Transverse colon (tissue), 4 donors: ENCODE measurements around the gene EXTL1.

Experiments used
- POLR2AphosphoS5 ChIP-seq, 3 donors: sonication (generic); formaldehyde crosslinking; IDR thresholded peaks; one replicate each; pipeline ENCODE4 v1.6.1; 2016; ENCODE audit warnings: antibody characterized with exemption in 3 of 3
- TF ChIP-seq, protein P1 (sequence below), 5 experiments: fragments of 200-600 bp in 3 of 5; fragments of 450-650 bp in 2 of 5; sonication (generic) in 3 of 5; IDR thresholded peaks; 1 replicate in 2 of 5; 2 replicates in 3 of 5; pipeline ENCODE4 v1.5.1; 2016 to 2017; ENCODE audit warnings: antibody characterized with exemption in 5 of 5, inconsistent platforms in 3 of 5, mild to moderate bottlenecking in 2 of 5, moderate library complexity in 1 of 5

- TF ChIP-seq POLR2AphosphoS5 (IDR thresholded peaks at IDR 0.05): no peak
- TF ChIP-seq, protein P1, sequence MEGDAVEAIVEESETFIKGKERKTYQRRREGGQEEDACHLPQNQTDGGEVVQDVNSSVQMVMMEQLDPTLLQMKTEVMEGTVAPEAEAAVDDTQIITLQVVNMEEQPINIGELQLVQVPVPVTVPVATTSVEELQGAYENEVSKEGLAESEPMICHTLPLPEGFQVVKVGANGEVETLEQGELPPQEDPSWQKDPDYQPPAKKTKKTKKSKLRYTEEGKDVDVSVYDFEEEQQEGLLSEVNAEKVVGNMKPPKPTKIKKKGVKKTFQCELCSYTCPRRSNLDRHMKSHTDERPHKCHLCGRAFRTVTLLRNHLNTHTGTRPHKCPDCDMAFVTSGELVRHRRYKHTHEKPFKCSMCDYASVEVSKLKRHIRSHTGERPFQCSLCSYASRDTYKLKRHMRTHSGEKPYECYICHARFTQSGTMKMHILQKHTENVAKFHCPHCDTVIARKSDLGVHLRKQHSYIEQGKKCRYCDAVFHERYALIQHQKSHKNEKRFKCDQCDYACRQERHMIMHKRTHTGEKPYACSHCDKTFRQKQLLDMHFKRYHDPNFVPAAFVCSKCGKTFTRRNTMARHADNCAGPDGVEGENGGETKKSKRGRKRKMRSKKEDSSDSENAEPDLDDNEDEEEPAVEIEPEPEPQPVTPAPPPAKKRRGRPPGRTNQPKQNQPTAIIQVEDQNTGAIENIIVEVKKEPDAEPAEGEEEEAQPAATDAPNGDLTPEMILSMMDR (IDR thresholded peaks at IDR 0.05): no peak
Observed at GRCh38 chr1:26023826-26024225, 2.3 kb downstream of the EXTL1 start.
